GM18870 (cell line): ENCODE results near the gene MYBPC1.

ENCODE experiments used
- ATAC-seq: cut with Tn5 transposase; IDR thresholded peaks from one replicate; pipeline ENCODE4 v1.9.1; 2021; ENCODE audit warnings: moderate library complexity; ENCODE audit not compliant: unreplicated experiment

The MYBPC1 gene

DNA sequence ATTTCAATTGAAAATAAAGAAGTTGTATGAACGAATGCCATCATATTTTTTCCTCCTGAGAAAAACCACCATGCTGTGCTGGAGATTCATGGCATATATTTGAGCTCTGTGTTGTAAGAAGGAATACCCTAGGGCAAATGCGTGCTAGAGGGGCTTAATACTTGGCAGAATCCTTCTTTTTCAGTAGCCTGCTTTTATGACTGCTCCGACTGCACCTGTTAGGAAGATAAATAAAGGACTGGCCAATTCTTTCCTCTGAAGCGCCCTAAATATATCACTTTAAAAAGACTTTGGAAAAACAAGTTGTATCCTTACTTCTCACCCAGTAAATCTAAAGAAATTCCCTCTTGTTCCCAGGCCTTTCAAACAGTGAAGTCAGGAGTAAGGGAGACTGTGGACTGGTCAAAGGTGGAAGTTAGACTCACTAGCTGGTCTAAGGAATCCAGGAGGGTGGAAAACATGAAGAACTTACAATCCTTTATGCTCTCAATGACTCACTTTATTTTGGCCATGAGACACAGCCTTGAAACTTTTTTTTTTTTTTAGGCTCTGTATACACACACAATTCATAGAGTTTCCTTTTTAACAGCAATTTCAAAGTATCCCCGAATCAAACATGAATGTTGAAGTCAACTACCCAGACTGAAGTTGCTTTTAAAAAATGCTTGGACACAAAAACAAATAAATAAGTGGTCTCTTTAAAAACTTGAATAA, 5.2 kb downstream of the MYBPC1 start:
- ATAC-seq: no peak

DNA sequence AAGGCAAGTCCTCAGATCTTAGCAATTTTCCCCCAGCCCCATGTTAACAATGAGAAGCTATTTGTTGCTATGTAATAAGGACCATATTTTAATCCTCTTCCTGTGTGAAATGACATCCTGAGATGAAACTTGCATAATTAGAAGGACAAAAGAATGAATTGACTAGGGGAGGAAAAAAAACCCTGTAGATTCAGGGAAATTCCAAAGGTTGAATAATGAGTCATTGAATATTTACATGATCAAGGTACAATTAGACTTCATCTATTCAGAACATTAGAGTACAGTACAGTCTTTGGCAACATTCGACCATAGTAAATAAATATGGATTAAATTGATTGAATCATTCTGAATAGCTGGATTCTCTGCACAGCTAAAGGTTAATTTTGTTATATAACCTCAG, 9.4 kb downstream of the MYBPC1 start:
- ATAC-seq: no peak

- ATAC-seq: no peak
These were observed 13.1 kb downstream of the MYBPC1 start for GRCh38 chr12:101607894-101608293.

DNA sequence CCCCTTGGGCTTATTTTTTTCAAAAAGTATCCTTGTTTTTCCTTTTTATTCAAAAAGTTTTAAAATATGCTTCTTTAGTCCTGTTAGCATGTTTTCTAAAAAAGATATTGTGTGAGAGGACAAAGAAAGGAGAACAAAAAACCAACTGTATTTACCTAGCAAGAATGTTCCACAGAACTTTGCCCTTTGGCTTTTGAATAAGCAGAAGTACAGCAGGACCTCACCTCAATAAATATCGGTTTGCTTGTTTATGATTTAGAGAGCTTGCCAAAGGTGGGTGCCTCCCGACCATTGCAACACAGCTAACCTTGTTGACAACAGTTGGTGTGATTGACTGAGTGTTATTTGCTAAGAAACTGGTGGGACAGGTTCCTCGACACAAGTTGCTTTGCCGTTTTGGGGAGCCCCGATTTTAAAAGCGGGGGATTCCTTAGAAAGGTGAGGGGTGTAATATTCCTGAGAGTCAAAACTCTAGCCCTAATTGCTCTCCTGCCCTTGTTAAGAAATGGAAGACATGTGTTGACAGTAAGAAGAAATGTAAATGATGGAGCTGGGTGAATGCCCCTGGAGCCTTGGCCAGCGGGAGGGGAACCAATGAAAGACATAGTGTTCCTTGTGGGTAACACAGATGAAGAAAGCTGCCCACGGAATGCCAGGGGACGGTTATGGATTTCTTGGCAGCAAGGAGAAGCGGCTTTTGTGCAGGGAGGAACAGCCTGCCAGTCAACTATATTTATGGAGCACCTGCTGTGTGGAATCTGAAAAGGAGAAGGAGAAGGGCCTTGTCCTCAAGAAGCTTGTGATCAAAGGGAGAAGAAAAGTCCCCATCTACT, 13.7 kb downstream of the MYBPC1 start:
- no peak for ATAC-seq

- no peak for ATAC-seq
These were observed 14.4 kb downstream of the MYBPC1 start for GRCh38 chr12:101609198-101609597.

- ATAC-seq: no peak
These were observed 17.6 kb downstream of the MYBPC1 start for GRCh38 chr12:101612160-101612916.

DNA sequence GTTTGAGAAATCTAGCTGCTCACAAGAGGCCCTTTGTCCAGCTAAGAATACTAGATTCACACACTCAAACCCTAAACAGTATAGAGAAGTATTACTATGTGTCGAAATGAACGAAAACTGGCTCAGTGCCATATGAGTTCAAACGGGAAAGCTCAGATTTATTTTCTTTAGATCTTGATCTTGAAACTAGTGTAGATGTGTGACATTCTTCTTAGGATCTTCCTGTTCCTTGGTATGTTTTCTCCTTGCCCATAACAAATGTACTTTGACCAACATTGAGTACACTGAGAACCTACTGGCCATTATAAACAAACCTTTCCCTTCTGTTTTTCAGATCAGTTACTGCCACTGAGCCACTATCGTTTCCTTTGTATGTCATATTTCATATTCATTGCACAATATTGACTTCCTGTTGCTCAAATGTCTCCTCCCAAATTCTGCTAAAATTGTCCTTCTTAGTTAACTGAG, 21.3 kb downstream of the MYBPC1 start:
- no peak for ATAC-seq

DNA sequence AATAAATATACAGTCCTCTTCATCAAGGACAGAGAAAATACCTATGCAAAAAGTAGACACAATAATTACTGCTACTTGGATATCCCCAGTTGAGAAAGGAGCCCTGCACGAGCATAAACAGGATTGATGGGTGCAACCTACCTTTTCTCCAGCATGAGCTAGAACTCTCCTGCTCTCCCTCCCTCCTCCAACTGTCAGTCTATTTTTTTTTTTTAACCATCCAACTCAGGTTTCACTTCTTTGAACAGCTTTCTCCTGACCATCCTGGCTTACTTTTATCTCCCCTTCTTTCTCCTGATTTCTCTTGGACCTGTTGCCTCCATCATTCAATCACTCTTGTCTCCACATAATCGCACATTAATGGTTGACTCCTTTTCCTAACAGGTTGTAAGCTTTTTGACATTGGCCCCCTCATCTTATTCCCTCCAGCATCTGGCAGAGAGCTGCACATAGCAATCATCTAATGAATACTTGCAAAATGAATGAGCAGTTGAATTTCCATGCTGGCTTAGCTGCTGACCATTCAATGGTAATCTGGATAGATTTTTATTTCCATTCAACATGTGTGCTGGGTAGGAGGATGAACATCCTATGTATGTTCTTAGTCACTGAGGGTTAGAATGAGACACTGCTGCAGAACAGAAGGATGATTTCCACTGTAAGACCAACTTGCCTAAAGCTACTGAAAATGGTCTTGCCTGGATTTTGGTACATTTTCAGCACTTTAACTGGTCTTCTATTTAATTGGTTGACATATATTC, 24.4 kb downstream of the MYBPC1 start:
- ATAC-seq: no peak

DNA sequence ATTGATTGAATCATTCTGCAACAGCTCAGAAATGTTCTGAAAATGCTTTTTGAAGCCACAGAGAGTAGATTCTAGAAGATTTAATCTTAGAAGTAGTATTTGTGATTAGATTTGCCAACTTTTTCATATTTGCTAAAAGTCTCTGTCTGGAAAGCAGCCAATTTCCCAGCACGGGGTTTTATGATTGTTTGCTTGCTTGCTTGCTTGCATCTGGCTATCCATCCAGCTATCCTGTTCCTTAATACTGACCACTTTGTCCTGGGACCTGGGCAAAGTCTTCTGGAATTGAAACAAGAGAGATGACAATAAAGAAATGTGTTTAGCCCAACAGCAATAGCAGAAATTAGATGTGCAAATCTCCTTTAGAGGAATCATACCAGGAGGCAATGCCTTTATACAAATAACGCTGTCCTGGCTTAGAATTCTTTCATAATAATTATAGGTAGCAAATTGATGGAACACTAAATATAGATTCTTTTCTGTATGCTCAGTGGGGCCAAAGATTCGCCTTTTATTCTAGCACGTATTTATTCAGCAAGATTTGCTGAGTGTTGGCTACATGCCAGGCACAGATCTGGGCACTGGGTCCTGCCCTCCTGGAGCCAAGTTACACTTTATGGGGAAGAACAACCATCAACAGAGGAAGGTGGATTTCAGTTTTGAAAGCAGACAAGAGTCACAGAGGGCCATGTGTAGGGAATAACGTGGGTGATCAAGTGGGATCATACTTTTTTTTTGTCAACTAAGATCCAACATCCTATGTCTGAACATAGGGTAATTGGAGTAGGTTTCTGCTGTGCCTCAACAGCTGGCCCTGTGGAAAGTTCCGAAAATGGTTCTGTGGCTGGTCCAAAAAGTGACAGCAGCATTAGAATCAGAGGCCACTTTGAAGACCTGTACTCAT, 25.3 kb downstream of the MYBPC1 start:
- ATAC-seq: no peak

DNA sequence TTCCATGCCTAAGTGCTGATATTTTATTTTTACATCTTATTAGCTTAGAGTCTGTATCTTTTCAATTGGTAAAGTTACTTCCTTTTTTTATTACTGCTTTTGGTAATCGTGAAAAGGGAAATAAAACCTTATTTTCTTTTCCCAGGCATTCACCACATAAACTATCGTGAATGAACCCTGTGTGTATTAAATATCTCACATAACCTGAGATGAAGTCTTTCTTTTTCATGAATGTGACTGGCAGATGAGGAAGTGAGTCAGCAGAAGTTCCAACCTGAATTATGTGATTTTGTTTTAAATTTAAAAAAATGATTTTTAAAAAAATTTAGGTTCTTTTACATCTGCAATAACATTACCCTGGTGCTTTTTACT, 26.0 kb downstream of the MYBPC1 start:
- no peak for ATAC-seq

DNA sequence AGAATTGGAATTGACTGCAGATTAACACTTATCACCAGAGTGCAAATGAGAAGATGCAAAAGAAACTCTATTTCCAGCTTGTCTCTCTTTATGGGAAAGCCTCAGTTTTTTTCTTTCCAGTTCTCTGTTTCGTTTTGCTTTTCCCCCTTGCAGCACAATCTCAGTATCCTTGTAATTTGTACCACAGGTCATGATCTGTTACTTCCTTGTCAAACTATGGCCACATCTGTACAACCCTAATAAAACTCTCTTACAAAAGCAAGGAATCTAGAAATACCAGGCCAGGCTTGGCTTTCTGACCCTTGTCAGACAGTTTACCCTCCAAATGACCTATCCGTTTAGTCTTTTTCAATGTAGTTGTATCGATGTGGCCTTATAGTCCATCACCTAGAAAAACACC, 33.9 kb downstream of the MYBPC1 start:
- ATAC-seq: no peak

- ATAC-seq: peak; percentile 95
These were observed 40.0 kb downstream of the MYBPC1 start for GRCh38 chr12:101634724-101635123.

GRCh38 chr12:101637936-101638335, 43.2 kb downstream of the MYBPC1 start:
- ATAC-seq: no peak

GRCh38 chr12:101642115-101643067, 47.6 kb downstream of the MYBPC1 start:
- ATAC-seq: no peak

- no peak for ATAC-seq
These were observed 52.9 kb downstream of the MYBPC1 start for GRCh38 chr12:101647711-101648110.

DNA sequence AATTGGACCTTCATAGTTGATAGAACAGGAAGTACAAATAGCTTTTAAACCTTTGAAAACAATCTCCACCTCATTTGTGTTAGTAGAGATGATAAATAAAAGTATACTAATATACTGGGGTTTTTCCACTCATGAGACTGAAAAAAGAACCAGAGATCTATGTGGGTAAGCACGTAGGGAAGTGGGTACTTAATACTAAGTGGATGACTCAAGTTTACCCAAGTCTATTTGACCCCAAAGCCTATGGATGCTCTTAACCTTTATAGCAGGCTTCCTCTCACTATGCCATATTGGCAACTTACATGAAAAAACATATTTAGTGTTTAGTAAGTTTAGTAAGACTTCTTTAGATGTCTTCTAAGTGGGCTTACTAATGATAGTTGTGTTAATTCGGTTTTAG, 53.4 kb downstream of the MYBPC1 start:
- no peak for ATAC-seq

DNA sequence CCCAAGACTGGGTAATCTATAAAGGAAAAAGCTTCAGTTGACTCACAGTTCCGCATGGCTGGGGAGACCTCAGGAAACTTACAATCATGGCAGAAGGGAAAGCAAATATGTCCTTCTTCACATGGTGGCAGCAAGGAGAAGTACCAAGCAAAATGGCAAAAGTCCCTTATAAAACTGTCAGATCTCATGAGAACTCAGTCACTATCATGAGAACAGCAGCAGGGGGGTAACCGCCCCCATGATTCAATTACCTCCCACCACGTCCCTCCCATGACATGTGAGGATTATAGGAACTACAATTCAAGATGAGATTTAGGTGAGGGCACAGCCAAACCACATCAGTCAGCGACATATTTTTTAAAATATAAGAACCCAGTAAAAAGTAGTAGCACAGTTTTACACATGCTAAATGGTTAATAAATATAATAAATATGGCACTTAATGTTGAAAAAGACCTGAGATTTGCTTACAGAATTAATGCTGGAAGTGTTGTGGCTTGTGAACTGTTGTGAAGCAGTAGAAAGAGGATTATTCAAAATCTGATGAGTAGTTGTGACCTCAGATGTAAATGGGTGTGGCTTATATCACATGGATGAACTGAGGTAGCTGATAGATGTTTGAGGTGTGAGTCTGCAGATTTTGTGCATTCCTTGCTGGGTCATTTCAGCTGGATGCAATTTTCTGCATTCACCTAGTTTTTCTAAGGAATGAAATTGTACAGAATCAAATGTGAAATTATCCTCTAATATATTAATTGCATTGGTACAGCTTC, 55.8 kb downstream of the MYBPC1 start:
- ATAC-seq: no peak

- no peak for ATAC-seq
These were observed 58.3 kb downstream of the MYBPC1 start for GRCh38 chr12:101653030-101653429.
